Fibroblast of villous mesenchyme (primary cell): Measurements from ENCODE around the gene PAFAH1B1. TPM values are rescaled to one million over a fixed set of nuclear protein-coding genes. Genes with fewer than 3 reads are reported as not detected.

Experiments
- DNase-seq: peaks from one replicate; pipeline ENCODE4 v3.0.0-alpha.2; 2010; ENCODE audit warnings: low read depth
- H3K4me3 ChIP-seq: 2 replicates; pipeline ENCODE4 v1.5.1; 2011; ENCODE audit warnings: low read depth, mild to moderate bottlenecking, low read length
- total RNA-seq: library from RNA; depleted of rRNA; stranded (reverse); fragments of >200 nt; gene quantifications from 2 replicates; pipeline ENCODE4 v1.2.3, GENCODE V29; 2012
- TF ChIP-seq, protein P1 (sequence below): IDR thresholded peaks from 2 replicates; pipeline ENCODE4 v1.5.1; 2012; ENCODE audit warnings: low read depth, mild to moderate bottlenecking, low read length; ENCODE audit not compliant: insufficient read depth

The PAFAH1B1 gene
- total RNA-seq, 1 donor: 141 TPM

DNA sequence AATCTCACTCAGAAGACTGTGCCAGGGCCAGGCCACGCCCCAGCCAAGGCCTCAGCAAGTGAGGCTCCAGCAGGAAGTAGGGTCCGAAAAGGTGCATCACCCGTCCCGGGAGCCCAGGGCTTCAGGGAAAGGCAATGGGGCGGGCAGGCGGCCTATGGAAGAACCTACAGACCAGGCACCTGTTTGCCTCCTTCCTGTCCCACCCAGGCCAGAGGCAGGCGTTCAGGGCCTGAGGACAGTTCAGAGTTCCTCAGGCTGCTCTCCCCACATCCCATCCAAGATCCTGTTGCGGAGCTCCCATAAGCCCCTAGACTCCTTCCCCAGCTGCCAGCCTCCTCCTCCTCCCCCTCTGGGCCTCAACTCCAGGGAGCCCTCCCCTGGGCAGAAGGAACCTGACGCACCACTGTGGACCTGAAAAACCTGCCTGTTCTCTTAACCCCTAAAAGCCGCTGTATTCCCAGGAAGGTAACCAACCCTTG is 115.8 kb downstream of the PAFAH1B1 start:
- no peak overlapping the region for H3K4me3 ChIP-seq
- no peak for DNase-seq
- TF ChIP-seq, protein P1, sequence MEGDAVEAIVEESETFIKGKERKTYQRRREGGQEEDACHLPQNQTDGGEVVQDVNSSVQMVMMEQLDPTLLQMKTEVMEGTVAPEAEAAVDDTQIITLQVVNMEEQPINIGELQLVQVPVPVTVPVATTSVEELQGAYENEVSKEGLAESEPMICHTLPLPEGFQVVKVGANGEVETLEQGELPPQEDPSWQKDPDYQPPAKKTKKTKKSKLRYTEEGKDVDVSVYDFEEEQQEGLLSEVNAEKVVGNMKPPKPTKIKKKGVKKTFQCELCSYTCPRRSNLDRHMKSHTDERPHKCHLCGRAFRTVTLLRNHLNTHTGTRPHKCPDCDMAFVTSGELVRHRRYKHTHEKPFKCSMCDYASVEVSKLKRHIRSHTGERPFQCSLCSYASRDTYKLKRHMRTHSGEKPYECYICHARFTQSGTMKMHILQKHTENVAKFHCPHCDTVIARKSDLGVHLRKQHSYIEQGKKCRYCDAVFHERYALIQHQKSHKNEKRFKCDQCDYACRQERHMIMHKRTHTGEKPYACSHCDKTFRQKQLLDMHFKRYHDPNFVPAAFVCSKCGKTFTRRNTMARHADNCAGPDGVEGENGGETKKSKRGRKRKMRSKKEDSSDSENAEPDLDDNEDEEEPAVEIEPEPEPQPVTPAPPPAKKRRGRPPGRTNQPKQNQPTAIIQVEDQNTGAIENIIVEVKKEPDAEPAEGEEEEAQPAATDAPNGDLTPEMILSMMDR: no peak

DNA sequence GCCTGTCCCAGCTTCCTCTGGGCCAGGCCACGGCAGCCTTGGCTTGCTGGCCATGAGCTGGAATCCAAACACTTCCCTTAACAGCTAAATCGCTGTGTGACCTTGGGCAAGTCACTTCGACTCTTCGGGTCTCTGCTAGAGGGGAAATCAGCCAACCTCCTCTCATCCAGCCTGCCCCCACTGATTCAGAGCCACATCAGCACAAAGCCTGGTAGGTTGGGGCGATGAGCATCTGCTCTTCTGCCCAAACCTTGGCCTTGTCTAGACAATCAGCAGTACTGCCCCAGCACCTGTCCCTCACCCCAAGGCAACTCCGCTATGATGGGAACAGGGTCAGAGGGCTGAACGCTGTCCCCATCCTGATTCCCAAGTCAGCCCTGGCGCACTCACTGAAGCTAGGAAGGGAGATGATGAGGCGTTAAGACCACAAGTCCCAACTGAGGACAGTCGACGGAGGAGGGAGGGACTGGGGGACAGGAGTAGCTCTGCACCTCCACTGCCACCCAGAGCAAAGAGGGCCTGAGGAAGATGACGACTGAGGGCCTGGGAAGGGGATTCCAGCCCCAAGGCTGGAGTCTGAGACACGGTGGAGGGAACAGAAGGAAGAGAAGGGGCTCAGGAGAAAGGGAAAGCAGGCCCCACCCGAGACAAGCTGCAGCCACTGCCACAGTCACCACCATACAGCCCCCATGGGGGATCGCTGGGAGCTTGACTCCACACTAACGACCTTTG is 116.8 kb downstream of the PAFAH1B1 start:
- TF ChIP-seq, protein P1: no peak
- peak overlapping the region; percentile 70 for H3K4me3 ChIP-seq
- DNase-seq: no peak

DNA sequence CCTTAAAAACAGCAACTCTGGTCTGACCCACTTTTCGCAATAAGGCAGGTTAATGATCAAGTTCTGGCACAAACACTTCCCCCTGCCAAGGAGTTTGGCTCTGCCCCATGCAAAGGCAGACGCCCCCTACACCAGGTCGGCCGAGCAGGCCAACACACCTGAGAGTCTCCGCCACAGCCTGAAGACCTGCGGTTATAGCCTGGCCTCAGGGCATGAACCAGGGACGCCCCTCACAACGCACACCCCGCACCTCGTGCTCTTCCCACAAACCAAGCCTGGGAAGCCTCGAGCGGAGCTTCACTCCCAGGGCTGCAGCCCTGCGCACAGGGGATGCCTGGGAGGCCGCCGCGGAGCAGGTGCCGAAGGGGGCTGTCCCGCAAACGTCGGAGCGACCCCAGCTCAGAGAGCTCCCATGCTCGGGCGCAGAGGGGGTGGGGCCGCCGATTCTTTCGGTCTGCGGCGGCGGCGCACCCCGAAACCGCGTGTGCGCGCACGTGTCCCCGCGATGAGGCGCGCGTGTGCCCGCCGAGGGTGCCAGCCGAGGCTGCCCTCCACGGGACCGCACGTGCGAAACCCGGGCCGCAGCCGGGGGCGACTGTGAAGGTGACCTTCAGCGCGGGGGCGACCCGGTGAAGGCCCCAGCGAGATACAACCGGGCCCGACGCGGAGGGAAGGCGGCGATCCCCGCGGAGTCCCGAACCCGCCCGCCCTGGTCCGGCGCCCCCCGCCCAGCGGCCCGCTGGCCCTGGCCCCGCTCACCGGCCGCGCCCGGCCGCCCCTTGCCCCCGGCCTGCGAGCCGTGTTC is 117.6 kb downstream of the PAFAH1B1 start:
- DNase-seq: peak; percentile 33
- H3K4me3 ChIP-seq: peak overlapping the region; percentile 70
- TF ChIP-seq, protein P1: no peak

DNA sequence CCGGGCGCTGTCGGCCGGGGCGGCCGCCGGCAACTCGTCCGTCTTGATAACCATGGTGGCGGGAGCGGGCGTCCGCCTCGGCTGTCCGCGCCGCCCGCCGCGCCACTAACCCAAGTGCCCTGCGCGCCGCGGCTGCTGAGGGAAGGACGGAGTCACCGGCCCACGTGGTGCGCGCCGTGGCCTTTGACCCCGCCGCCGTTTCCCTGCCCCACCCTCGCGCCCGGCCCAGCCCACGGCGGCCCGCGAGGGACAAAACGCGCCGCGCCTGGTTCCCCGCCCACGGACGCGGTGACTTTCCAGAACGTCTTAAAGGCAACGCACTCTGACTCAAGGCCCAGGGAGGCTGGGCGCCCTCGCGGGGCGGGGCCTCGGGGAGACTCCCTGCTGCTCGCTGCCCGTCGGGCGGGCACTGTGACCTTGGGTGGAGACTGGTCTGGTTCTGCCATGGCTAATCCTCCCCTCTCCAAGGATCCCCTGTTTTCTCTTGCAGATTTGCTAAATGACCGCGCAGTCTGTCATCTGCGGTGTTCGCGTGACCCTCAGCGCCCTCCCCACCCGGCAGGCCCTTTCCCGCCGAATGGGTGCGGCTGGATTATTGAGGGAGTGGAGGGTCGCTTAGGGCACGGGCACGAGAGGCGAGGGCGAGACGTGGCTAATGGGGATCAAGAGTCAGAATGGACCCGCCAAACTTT is 118.3 kb downstream of the PAFAH1B1 start, which contains the start of gene CLUH:
CLUH (minus strand) TSS at position 157 of the 692 bp plus-strand sequence; CDS start at position 54, 103 bp downstream.
- peak within 1 kb of the TSS; percentile 70 for H3K4me3 ChIP-seq
- peak; percentile 98 for DNase-seq
- TF ChIP-seq, protein P1: no peak

DNA sequence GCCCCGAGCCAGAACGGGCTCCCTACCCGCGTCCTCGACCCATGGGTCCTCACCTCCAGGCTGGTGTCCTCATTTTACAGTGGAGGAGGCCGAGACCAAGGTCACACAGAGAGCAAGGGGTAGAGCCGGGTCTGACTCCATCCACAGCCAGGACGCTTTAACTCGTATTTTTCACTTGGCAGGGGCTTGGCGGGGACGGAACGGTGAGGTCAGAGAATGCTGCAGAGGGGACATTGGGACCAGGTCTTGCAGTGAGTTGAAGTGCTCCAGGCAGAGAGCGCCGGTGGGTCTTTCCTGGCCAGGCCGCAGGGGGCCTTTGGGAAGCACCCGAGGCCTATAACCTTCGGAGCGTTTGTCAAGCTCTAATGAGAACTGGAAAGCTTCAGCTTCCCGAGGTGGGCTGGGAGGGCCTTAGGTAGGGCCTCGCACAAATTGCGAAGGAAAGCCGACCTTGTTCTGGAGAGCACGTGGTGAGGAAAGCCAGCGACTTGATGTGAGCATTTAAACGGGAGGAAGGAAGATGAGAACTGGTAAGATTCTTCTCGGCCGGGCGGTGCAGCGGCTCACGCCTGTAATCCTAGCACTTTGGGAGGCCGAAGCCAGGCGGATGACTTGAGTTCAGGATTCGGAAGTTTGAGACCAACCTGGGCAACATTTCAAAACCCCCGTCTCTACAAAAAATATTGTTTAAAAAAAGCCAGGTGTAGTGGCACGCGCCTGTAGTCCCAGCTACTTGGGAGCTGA is 119.0 kb downstream of the PAFAH1B1 start:
- TF ChIP-seq, protein P1: no peak
- no peak for DNase-seq
- H3K4me3 ChIP-seq: peak overlapping the region; percentile 70

DNA sequence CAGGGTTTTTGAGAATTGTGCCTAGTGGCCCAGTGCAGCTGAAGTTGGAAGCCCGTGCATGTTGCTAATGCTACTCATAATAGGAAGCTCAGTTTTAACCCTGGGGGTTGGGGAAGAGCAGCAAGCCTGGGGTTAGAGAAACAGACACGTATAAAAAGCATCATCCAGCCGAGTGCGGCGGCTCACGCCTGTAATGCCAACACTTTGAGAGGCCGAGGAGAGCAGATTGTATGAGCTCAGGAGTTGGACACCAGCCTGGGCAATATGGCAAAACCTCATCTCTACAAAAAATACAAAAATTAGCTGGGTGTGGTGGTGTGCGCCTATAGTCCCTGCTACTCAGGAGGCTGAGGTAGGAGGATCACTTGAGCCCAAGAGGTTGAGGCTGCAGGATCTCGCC is 120.4 kb downstream of the PAFAH1B1 start:
- no peak for DNase-seq
- H3K4me3 ChIP-seq: no peak overlapping the region

More for the DNA sequence above, 120.4 kb downstream of the PAFAH1B1 start:
- TF ChIP-seq, protein P1: no peak
